ENCODE results near the gene ZBTB9. TPM values are rescaled to one million over a fixed set of nuclear protein-coding genes. Genes with fewer than 3 reads are reported as not detected.

ZBTB9 gene
- total RNA-seq, 1 donor from 2014 or later = 12.5 TPM

DNA sequence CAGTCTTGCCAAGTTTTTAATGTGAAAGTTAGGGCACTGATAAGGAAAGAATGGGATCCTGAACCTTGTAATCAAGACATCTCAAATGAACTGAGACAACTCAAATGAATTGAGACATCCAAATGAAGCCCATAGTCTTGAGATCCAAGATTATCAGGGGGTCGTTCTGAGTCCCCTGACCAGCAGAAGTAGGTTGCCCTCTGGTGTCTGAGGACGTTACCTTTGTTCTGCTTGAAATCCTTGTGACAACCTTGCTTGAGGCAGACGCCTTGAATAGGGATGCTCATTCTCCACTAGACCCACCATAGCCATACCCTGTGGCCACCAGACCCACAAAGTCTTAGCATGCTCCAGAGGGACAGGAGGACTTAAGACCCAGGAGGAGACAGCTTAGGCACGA, 37.7 kb downstream of the ZBTB9 start:
- Mint-ChIP-seq H3K9me3 (no peaks in the 10 kb centered on the region), H3K36me3 (ENCODE audit: low read depth) (no peaks in the 10 kb centered on the region)

DNA sequence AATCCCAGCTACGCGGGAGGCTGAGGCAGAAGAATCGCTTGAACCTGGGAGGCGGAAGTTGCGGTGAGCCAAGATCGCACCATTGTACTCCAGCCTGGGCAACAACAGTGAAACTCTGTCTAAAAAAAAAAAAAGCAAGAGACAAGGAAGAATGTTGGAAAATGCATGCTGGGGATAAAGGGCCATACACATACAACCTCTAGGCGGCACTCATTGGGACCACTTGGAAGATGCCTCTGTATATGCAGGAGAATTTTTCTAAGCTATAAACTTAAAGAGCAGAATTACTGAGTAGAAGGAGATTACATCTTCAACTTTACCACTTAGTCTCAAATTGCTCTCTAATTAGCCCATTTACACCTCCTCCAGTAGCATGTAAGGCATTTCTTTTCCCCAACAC, 42.8 kb downstream of the ZBTB9 start:
- Mint-ChIP-seq H3K36me3 (ENCODE audit: low read depth) (no peaks in the 10 kb centered on the region), H3K4me1 (peaks cover 1% of the 10 kb centered on the region), H3K27me3 (peaks cover 1% of the 10 kb centered on the region), H3K27ac (no peak overlapping the region), H3K4me3 (no peak overlapping the region), H3K9me3 (no peaks in the 10 kb centered on the region)
- POLR2A ChIA-PET = no interaction called here
- intact Hi-C loops (cut with micrococcal nuclease) = no loop called here
- ATAC-seq (ENCODE audit: low read depth) (no peak), DNase-seq (no peak)
- CTCF ChIA-PET = no interaction called here
- TF ChIP-seq, protein P1, sequence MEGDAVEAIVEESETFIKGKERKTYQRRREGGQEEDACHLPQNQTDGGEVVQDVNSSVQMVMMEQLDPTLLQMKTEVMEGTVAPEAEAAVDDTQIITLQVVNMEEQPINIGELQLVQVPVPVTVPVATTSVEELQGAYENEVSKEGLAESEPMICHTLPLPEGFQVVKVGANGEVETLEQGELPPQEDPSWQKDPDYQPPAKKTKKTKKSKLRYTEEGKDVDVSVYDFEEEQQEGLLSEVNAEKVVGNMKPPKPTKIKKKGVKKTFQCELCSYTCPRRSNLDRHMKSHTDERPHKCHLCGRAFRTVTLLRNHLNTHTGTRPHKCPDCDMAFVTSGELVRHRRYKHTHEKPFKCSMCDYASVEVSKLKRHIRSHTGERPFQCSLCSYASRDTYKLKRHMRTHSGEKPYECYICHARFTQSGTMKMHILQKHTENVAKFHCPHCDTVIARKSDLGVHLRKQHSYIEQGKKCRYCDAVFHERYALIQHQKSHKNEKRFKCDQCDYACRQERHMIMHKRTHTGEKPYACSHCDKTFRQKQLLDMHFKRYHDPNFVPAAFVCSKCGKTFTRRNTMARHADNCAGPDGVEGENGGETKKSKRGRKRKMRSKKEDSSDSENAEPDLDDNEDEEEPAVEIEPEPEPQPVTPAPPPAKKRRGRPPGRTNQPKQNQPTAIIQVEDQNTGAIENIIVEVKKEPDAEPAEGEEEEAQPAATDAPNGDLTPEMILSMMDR (IDR thresholded peaks at IDR 0.05) = no peak

More for the DNA sequence above, 37.7 kb downstream of the ZBTB9 start:
- ChIA-PET POLR2A (no interaction called here), CTCF (no interaction called here)
- H3K27ac Mint-ChIP-seq = no peak overlapping the region
- peaks cover 3% of the 10 kb centered on the region for H3K27me3 Mint-ChIP-seq
- TF ChIP-seq, protein P1 (IDR thresholded peaks at IDR 0.05) = no peak
- peaks cover 4% of the 10 kb centered on the region for H3K4me1 Mint-ChIP-seq
- ATAC-seq (ENCODE audit: low read depth) = no peak
- DNase-seq = no peak
- intact Hi-C loops (cut with micrococcal nuclease) = no loop called here
- H3K4me3 Mint-ChIP-seq = no peak overlapping the region

DNA sequence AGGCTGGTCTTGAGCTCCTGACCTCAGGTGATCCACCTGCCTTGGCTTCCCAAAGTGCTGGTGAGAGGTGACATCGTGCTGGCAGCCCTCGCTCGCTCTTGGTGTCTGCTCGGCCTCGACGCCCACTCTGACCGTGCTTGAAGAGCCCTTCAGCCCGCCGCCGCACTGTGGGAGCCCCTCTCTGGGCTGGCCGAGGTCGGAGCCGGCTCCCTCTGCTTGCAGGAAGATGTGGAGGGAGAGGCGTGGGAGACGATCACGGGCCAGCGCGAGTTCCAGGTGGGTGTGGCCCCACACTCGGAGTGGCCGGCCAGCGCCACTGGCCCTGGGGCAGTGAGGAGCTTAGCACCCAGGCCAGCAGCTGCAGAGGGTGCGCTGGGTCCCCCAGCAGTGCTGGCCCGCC, 48.1 kb downstream of the ZBTB9 start:
- no peak overlapping the region for H3K27ac Mint-ChIP-seq
- H3K36me3 Mint-ChIP-seq (ENCODE audit: low read depth) = no peaks in the 10 kb centered on the region
- peaks cover 1% of the 10 kb centered on the region for H3K27me3 Mint-ChIP-seq
- H3K4me3 Mint-ChIP-seq = no peak overlapping the region
- TF ChIP-seq, protein P1 (IDR thresholded peaks at IDR 0.05) = no peak
- intact Hi-C loops (cut with micrococcal nuclease) = no loop called here
- no peaks in the 10 kb centered on the region for H3K4me1 Mint-ChIP-seq
- no peaks in the 10 kb centered on the region for H3K9me3 Mint-ChIP-seq
- ChIA-PET POLR2A (no interaction called here), CTCF (no interaction called here)
- no peak for ATAC-seq (ENCODE audit: low read depth)
- no peak for DNase-seq

DNA sequence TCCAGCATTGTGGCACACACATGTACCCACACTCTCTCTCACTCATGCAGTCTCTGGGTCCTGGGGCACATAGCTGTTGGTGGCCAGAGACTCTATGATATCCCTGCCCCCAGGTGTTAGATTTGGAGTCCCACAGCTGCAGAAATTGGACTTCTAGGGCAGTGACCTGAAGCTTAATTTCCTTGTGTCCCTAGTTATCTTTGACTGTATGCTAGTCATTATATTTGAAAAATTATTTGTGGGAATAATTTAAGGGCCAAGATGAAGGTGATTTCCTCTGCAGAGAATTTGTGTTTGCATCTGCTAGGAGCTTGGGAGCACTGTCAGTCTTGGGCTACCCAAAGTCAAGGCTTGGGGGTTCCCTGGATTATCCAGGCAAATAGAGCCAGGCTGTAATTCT, 50.1 kb downstream of the ZBTB9 start:
- ChIA-PET POLR2A (interaction anchor here (0.6 to 0.7 kb wide), 2 partner anchors 15 to 16 kb away, joined by 5 to 8 read pairs; no protein-coding TSS in a partner anchor), CTCF (no interaction called here)
- Mint-ChIP-seq H3K4me1 (peaks cover 13% of the 10 kb centered on the region), H3K9me3 (no peaks in the 10 kb centered on the region), H3K27ac (no peak overlapping the region), H3K36me3 (ENCODE audit: low read depth) (no peaks in the 10 kb centered on the region), H3K27me3 (no peaks in the 10 kb centered on the region), H3K4me3 (no peak overlapping the region)
- intact Hi-C loops (cut with micrococcal nuclease) = no loop called here
- DNase-seq (no peak), ATAC-seq (ENCODE audit: low read depth) (no peak)
- TF ChIP-seq, protein P1 (IDR thresholded peaks at IDR 0.05) = no peak

DNA sequence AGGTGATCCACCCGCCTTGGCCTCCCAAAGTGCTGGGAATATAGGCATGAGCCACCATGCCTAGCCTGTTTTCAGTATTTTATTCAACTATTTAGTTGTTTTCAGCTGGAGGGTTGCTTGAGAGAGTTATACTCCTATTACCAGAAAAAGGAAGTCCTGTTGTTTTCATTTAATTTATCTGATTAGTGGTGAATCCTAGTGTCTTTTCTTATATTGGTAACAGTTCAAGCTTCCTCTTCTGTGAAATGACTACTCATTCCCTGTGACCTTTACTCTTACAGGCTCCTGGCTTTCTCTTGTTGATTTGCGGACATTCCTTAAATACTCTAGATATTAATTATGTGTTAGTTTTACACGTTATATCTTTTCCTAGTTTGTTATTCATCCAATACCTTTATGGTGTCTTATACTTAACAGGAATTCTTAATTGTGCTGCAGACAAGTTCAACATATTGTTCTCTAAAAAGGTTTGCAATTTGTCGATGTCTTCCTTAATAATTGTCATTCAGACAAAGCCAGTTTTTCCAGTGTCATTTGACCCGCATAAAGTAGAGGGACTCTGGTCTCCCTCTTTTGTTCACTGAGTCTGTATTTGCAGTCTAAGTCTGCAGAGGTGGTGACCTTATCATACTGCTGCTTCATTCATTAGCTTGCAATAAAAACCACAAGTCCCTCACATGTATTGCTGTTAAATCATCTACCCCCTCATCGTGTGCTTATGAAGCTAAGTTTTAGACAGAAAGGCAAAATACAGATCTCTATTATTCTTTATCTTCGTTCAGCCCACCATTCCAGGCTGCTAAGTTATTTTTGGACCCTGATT, 51.4 kb downstream of the ZBTB9 start:
- H3K9me3 Mint-ChIP-seq = no peaks in the 10 kb centered on the region
- H3K4me3 Mint-ChIP-seq = no peak overlapping the region
- H3K4me1 Mint-ChIP-seq = peaks cover 17% of the 10 kb centered on the region
- H3K27ac Mint-ChIP-seq = no peak overlapping the region
- DNase-seq = no peak
- intact Hi-C loops (cut with micrococcal nuclease) = no loop called here
- no peak for ATAC-seq (ENCODE audit: low read depth)
- ChIA-PET POLR2A (no interaction called here), CTCF (no interaction called here)
- no peaks in the 10 kb centered on the region for H3K27me3 Mint-ChIP-seq
- no peaks in the 10 kb centered on the region for H3K36me3 Mint-ChIP-seq (ENCODE audit: low read depth)
- TF ChIP-seq, protein P1 (IDR thresholded peaks at IDR 0.05) = no peak

Other genes with a start within 250 kb of the ZBTB9 start
- gene HSD17B8, start 249.9 kb upstream of the ZBTB9 start, total RNA-seq = 12.3 TPM in 2 replicates
- gene RING1, start 246.1 kb upstream of the ZBTB9 start, total RNA-seq = 41.7 and 43.8 TPM in 2 replicates
- 82.0 and 97.2 TPM in 2 replicates for gene VPS52, start 182.7 kb upstream of the ZBTB9 start, total RNA-seq
- 4,710 and 5,877 TPM in 2 replicates for gene RPS18, start 182.5 kb upstream of the ZBTB9 start, total RNA-seq
- gene B3GALT4, start 177.5 kb upstream of the ZBTB9 start, total RNA-seq = 19.1 and 19.4 TPM in 2 replicates
- gene WDR46, start 165.3 kb upstream of the ZBTB9 start, total RNA-seq = 114 and 117 TPM in 2 replicates
- 82.8 and 95.1 TPM in 2 replicates for gene PFDN6, start 165.0 kb upstream of the ZBTB9 start, total RNA-seq
- gene RGL2, start 155.6 kb upstream of the ZBTB9 start, total RNA-seq = 54.7 and 66.5 TPM in 2 replicates
- gene TAPBP, start 140.5 kb upstream of the ZBTB9 start, total RNA-seq = 319 and 350 TPM in 2 replicates
- 31.6 and 31.8 TPM in 2 replicates for gene ZBTB22, start 136.8 kb upstream of the ZBTB9 start, total RNA-seq
- gene DAXX, start 131.6 kb upstream of the ZBTB9 start, total RNA-seq = 82.5 and 85.4 TPM in 2 replicates
- gene KIFC1, start 62.8 kb upstream of the ZBTB9 start, total RNA-seq = 1.9 and 2.2 TPM in 2 replicates
- 76.0 and 83.4 TPM in 2 replicates for gene PHF1, start 43.6 kb upstream of the ZBTB9 start, total RNA-seq
- 111 and 120 TPM in 2 replicates for gene CUTA, start 36.5 kb upstream of the ZBTB9 start, total RNA-seq
- 19.5 and 25.4 TPM in 2 replicates for gene SYNGAP1, start 34.5 kb upstream of the ZBTB9 start, total RNA-seq
- gene BAK1, start 125.7 kb downstream of the ZBTB9 start, total RNA-seq = 29.5 and 29.6 TPM in 2 replicates
- 31.7 and 35.5 TPM in 2 replicates for gene ITPR3, start 166.7 kb downstream of the ZBTB9 start, total RNA-seq

Measured in activated B cell treated with CpG ODN at 0.5 μM for 24 hours (primary cell).